ENCODE data around the gene ARHGEF4.

ARHGEF4 gene

GRCh38 chr2:131041402-131042147 is 204.9 kb downstream of the ARHGEF4 start:
- DNase-seq: no peak

DNA sequence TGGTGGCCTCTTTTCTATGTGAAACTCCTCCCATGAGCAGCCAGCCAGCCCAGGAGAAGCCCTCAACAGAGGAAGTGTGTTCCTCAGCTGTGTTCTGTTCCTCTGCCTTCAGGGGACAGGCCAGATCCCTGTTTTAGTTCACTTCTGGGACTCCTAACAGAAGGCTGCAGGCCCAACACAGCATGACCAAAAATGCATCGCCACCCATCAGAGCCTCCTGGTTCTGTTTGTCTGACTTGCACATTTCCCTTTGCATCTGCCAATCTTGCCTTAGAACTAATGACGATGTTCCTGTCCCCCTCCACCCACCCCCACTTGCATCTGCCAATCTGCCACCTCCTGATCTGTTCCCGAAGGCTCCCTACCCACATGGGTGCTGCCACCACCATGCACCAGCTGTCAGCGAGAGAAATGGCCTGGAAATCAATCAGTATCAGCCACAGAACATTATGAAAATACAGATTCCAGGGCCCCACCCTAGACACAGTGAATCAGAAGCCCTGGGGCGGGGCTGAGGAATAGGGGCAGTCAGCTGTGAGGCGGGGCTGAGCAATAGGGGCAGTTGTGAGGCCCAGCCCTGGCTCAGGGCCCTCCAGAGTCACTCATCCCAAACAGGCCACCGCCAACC is 205.5 kb downstream of the ARHGEF4 start:
- no peak for DNase-seq

DNA sequence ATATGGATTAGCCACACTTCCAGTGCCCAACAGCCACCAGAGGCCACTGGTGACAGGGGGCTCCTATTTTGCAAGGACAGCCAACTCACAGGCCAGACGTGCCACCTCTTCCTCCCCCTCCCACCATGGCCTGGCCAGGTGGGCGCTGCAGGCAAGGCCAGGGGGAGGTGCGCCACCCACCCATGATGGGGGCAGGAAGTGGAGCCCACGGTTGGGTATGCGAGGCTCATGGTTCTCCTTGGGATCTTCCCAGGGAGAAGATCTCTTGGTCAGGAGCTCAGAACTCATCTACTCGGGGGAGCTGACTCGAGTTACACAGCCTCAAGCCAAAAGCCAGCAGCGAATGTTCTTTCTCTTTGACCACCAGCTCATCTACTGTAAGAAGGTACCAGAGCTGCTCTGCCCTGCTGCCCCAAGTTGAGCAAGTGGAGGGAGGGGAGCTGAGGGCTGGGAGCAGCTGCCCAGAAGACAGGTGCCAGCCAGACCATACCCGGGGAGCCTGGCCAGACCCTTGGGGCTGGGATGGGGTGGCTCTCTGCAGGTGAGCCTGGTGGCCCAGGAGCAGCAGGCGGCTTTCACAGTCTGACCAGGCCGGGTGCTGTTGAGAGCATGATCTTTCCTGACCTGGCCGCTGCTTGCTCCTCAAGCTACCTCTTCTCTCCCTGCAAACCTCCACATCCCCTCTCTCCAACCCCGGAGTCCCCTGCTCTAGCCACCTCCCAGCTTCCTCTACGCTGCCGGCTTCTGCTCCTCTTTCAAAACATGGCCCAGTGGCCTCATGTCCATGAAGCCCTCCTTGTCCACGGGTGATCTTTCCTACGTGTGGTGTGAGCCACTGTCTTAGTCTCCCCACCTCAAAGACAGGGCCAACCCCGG is 206.7 kb downstream of the ARHGEF4 start:
- no peak for DNase-seq

- no peak for DNase-seq
Observed at GRCh38 chr2:131044075-131044756, 207.5 kb downstream of the ARHGEF4 start.

- no peak for DNase-seq
Observed at GRCh38 chr2:131044757-131045150, 208.0 kb downstream of the ARHGEF4 start.

DNA sequence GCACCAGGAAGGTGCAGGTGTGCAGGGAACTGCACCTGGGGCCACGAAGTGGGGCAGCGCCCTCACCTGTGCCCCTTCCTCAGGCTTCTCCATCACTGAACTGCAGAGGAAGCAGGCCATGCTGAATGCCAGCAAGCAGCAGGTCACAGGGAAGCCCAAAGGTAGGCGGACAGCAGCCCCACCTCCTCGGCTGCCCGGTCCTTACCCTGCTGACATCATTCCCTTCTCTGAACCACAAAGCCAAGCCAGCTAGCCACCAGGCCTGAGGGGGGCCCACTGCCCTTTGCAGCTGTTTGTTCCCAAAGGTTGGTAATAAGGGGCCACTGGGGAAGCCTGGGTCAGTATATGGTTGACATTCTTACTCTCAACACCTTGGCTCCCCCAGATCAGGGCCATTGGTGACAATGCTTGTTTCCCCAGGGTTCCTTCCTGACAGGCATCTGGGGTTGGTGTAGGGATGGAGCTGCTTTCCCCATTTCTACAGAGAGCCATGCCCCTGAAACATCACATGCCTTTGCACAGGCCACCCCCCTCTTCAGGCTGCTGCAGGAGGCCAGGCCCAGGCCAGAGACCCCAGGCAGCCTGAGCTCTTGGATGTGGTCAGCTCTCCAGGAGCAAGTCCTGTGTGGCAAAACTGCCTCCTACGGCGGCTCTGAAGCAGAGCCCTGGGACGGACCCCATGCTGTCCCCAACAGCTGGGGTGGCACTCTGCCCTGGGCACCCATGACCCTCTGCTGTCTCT is 208.7 kb downstream of the ARHGEF4 start:
- DNase-seq: no peak

DNA sequence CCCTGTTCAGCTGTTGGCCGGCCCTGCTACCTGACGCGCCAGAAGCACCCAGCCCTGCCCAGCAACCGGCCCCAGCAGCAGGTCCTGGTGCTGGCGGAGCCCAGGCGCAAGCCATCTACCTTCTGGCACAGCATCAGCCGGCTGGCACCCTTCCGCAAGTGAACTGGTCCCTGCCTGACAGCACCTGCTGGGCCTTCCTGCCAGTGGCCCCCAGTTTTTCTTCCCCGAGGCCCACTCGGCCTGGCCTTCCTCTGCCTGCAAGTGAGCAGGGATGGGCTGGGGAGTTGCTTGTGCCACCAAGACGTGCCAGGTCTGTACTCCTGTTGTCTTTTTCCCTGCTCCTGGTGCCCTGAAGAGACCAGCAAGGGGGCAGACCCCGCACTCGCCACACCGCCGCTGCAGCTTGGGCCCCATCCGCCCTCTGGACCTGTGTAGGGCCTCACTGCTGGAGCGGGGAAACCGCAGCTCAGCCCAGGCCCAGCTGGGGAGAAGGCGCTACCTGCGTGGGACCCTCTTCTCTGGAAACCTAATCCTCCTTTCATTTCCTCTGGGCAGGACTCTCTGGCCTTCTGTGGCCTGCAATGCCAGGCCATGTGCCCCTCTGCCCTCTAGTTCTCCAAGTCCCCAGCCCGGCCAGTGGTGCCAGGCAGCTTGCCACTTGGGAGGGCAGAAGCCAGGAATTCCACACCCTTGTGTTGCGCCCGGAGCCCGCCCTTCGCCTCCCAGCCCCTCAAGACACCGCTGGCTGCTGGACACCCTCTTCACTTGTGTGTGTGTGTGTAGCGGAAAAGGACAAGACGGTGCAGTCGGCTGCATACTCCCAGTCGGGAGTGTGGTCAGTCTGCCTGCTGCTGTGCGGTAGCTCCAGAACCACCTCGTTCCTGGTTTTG is 209.6 kb downstream of the ARHGEF4 start:
- DNase-seq: no peak

GRCh38 chr2:131046918-131047652 is 210.4 kb downstream of the ARHGEF4 start:
- no peak for DNase-seq

- no peak for DNase-seq
Observed at GRCh38 chr2:131047920-131048560, 211.3 kb downstream of the ARHGEF4 start.

- DNase-seq: no peak
Observed at GRCh38 chr2:131048641-131049040, 211.9 kb downstream of the ARHGEF4 start.

DNA sequence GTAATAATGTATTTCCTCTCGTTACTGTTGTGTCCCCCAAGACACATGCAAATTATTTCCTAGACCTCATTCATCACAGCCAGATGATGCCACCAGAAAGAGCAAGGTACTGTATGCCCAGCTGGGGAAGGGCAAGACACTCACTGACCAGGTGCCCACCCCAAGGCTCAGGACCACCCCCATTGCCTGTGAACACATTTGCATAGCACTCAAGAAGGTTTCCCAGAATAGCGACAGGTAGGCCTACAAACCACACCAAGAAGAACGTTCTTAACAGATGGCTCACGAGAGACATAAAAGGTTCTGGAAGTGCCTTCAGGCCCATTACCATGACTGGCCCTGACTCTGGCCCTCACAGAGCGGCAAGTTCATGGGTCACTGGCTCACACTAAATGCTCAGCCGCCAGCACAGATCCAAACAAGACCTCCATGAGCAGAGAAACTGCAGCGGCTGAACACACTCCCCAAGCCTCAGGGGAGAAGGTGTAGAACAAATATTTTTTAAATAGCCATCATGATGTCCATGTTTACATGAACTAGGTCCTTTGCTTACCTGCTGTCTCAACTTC is 212.5 kb downstream of the ARHGEF4 start:
- DNase-seq: no peak

- no peak for DNase-seq
Observed at GRCh38 chr2:131050896-131051295, 214.2 kb downstream of the ARHGEF4 start.

- no peak for DNase-seq
Observed at GRCh38 chr2:131052741-131053263, 216.1 kb downstream of the ARHGEF4 start.

GRCh38 chr2:131054488-131054887 is 217.8 kb downstream of the ARHGEF4 start:
- DNase-seq: no peak

DNA sequence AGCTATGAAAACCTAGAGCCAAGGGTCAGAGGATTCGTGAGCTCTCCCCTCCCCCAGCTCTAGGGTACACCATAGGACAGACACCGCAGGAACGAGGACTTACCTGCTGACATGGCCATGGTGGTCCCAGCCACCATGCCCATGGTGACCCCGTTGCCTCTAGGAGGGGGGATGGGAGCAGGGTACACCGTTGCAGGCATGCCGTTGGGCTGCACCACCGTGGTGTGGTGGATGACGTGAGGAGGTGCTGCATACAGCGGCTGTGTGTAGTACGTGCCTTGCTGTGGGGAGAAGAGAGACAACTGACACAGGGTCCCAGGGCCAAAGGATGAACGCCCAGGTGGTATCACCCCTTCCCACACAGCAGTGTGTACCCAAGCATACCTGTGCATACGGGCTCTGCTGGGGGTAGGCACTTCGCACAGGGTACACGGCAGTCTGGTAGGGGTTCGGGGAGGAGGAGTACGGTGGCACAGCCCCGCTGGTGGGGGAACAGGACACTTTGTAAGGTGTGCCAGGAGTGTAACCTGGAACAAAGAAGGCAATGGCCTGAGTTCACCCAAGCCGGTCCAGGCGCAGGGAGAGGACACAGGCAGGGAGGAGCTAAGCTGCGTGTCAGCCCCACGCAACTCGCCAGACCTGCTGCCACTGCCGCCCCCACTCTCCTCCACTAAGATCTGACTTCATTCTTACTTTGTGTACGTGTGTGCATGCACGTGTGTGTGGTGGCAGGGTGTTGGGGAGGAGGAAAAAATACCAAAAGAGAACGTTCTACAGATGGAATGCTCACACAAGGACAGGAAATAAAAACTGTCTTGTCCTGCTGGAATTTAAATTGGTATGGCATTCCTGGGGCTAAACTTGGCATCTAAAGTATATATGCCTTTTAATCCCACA is 218.7 kb downstream of the ARHGEF4 start:
- no peak for DNase-seq

DNA sequence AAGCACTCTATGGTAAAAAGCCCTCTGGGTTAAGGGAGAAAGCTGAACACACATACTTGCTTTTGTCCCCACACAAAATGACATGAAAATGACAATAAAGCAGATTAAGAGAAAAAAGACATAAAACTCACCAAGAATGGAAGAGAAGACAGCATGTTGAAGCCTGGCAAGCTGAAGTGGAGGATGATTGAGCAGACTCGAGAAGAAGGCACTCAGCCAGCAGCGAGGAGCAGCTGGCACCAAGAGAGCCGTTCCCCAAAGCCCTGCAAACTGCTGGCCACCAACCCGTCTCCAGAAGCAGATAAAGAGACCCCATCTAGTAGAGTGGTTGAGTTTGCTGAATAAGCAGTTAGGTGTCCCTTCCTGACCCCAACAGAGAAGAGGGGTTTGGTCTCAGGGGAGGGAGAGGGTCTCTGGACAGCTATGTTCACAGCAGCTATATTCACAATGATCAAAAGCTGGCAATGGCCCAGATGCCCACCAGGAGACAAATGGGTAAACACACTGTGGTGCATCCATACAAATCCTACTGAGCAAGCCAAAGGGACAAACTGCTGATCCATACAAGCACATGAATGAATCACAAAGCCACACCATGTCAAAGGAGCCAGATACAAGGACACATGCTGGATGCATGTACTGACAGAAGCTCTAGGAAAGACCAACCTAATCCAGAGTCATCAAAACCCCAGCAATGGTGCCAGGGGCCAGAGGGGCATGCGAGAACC is 219.7 kb downstream of the ARHGEF4 start:
- DNase-seq: no peak

DNA sequence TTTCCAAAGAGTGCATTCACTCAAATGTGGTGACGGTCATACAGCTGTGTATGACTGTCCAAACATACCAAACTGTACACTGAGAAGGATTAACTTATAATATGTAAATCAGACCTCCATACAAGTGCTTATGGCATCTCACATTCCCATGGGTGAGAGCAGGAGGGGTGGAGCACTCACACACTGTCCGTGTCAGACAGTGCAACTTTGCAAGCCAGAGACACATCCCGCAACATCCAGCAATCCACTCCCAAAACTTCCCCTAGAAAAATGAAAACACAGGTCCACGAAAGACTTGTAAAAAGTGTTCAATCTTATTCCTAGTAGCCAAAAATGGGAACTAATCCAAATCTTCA is 220.2 kb downstream of the ARHGEF4 start:
- DNase-seq: no peak

Data from activated CD8-positive, alpha-beta memory T cell treated with anti-CD3 and anti-CD28 coated beads for 24 hours (primary cell).